GM12891 (cell line): ENCODE measurements around the gene ODF2.

Source experiments
- POLR2AphosphoS5 ChIP-seq: IDR thresholded peaks from 2 replicates; pipeline ENCODE4 v1.6.1; 2011; ENCODE audit warnings: low read depth, low read length, control low read depth
- POU2F2 ChIP-seq: IDR thresholded peaks from 2 replicates; pipeline ENCODE4 v1.6.1; 2011; ENCODE audit warnings: low read depth, mild to moderate bottlenecking, control low read depth, low read length, moderate library complexity

GRCh38 chr9:128494746-128495129 lies 38.9 kb downstream of the ODF2 start:
- TF ChIP-seq POU2F2 (no peak), POLR2AphosphoS5 (no peak)
